Measurements from ENCODE around the gene GRIA2.

The GRIA2 gene

DNA sequence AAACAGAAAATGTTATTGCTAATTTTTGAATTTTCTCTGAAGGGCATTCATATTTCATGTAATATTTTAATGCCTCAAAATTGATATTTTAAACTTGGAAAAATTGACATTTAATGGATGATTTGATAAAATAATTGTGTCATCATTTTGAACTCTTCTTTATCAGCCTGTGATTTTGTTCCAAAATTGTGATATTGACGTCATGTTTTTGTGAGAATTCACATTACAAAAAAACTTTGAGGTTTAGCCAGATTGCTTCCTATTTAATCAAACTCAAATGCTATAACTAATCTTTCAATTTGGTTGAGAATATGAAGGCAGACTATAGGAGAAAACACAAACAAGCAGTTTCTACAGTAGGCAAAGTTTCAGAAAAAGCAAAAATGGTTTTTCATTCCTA lies 137.4 kb downstream of the GRIA2 start:
- H3K36me3 ChIP-seq (ENCODE audit: insufficient read depth, low read length), result no peaks in the 10 kb centered on the region
- no peaks in the 10 kb centered on the region for H3K9me2 ChIP-seq (ENCODE audit: low read depth, low read length)
- no peak overlapping the region for H3K4me3 ChIP-seq (ENCODE audit: low read depth, low read length, poor library complexity, severe bottlenecking)
- no peaks in the 10 kb centered on the region for H3F3A ChIP-seq (ENCODE audit: insufficient read depth, low read length)
- H3K9me3 ChIP-seq (ENCODE audit: low read length), result no peaks in the 10 kb centered on the region
- H3K9ac ChIP-seq (ENCODE audit: low read length), result no peak overlapping the region
- TF ChIP-seq EZH2 (IDR thresholded peaks at IDR 0.05; ENCODE audit: borderline replicate concordance, low read length) (no peak), CTCF (IDR thresholded peaks at IDR 0.05; ENCODE audit: low read length) (no peak)
- H3K79me2 ChIP-seq (ENCODE audit: insufficient read depth, low read length), result no peaks in the 10 kb centered on the region
- H4K20me1 ChIP-seq (ENCODE audit: insufficient read depth, low read length), result no peaks in the 10 kb centered on the region
- no peaks in the 10 kb centered on the region for H3K4me1 ChIP-seq (ENCODE audit: insufficient read depth, low read length, severe bottlenecking)
- H3K27me3 ChIP-seq (ENCODE audit: insufficient read depth, low read length), result no peaks in the 10 kb centered on the region
- no peak overlapping the region for H3K27ac ChIP-seq (ENCODE audit: low read depth, low read length, poor library complexity, severe bottlenecking)
- H3K4me2 ChIP-seq (ENCODE audit: low read length), result no peak overlapping the region
- H2AFZ ChIP-seq (ENCODE audit: low read length), result no peak overlapping the region

DNA sequence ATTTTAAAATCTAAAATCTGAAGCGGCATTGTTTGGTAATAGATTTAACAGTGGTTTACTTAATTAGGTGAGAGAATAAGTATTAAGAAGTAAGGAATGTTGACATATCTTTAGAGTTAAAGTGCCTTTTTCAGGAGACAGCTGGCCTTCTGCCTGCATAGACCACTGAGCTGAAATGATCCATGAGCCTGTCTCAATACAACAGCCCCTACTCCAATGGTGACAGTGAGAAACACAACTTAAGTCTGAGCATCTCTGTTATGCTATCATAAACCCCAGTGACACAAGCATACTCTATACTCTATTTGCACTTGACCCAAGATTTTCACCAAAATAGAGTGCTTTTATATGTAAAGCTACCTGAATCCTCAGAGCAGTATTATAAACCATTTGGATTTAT lies 137.9 kb downstream of the GRIA2 start:
- Histone ChIP-seq H3K9me2 (ENCODE audit: low read depth, low read length) (no peaks in the 10 kb centered on the region), H2AFZ (ENCODE audit: low read length) (no peak overlapping the region)
- TF ChIP-seq EZH2 (IDR thresholded peaks at IDR 0.05; ENCODE audit: borderline replicate concordance, low read length), result no peak
- TF ChIP-seq CTCF (IDR thresholded peaks at IDR 0.05; ENCODE audit: low read length), result no peak

GRCh38 chr4:157358851-157359250 lies 138.3 kb downstream of the GRIA2 start:
- no peak overlapping the region for H2AFZ ChIP-seq (ENCODE audit: low read length)
- no peaks in the 10 kb centered on the region for H3K79me2 ChIP-seq (ENCODE audit: insufficient read depth, low read length)
- TF ChIP-seq EZH2 (IDR thresholded peaks at IDR 0.05; ENCODE audit: borderline replicate concordance, low read length) (no peak), CTCF (IDR thresholded peaks at IDR 0.05; ENCODE audit: low read length) (no peak)
- no peak overlapping the region for H3K4me2 ChIP-seq (ENCODE audit: low read length)
- no peaks in the 10 kb centered on the region for H4K20me1 ChIP-seq (ENCODE audit: insufficient read depth, low read length)
- H3F3A ChIP-seq (ENCODE audit: insufficient read depth, low read length), result no peaks in the 10 kb centered on the region
- no peaks in the 10 kb centered on the region for H3K9me3 ChIP-seq (ENCODE audit: low read length)
- H3K4me3 ChIP-seq (ENCODE audit: low read depth, low read length, poor library complexity, severe bottlenecking), result no peak overlapping the region
- H3K9ac ChIP-seq (ENCODE audit: low read length), result no peak overlapping the region
- no peaks in the 10 kb centered on the region for H3K9me2 ChIP-seq (ENCODE audit: low read depth, low read length)
- no peaks in the 10 kb centered on the region for H3K27me3 ChIP-seq (ENCODE audit: insufficient read depth, low read length)
- H3K27ac ChIP-seq (ENCODE audit: low read depth, low read length, poor library complexity, severe bottlenecking), result no peak overlapping the region
- H3K36me3 ChIP-seq (ENCODE audit: insufficient read depth, low read length), result no peaks in the 10 kb centered on the region
- H3K4me1 ChIP-seq (ENCODE audit: insufficient read depth, low read length, severe bottlenecking), result no peaks in the 10 kb centered on the region

More for the DNA sequence above, 137.9 kb downstream of the GRIA2 start:
- H3K9me3 ChIP-seq (ENCODE audit: low read length), result no peaks in the 10 kb centered on the region
- no peaks in the 10 kb centered on the region for H4K20me1 ChIP-seq (ENCODE audit: insufficient read depth, low read length)
- no peaks in the 10 kb centered on the region for H3K36me3 ChIP-seq (ENCODE audit: insufficient read depth, low read length)
- no peaks in the 10 kb centered on the region for H3K27me3 ChIP-seq (ENCODE audit: insufficient read depth, low read length)
- no peak overlapping the region for H3K4me3 ChIP-seq (ENCODE audit: low read depth, low read length, poor library complexity, severe bottlenecking)
- H3F3A ChIP-seq (ENCODE audit: insufficient read depth, low read length), result no peaks in the 10 kb centered on the region
- H3K4me1 ChIP-seq (ENCODE audit: insufficient read depth, low read length, severe bottlenecking), result no peaks in the 10 kb centered on the region
- no peak overlapping the region for H3K27ac ChIP-seq (ENCODE audit: low read depth, low read length, poor library complexity, severe bottlenecking)
- H3K79me2 ChIP-seq (ENCODE audit: insufficient read depth, low read length), result no peaks in the 10 kb centered on the region
- no peak overlapping the region for H3K4me2 ChIP-seq (ENCODE audit: low read length)
- H3K9ac ChIP-seq (ENCODE audit: low read length), result no peak overlapping the region

Data from OCI-LY1 (cell line).